Calu3 (cell line): ENCODE data around the gene CMIP. TPM values are rescaled to one million over a fixed set of nuclear protein-coding genes. Genes with fewer than 3 reads are reported as not detected.

Experiments
- BruUV-seq: library from RNA; stranded (reverse); fragments of 400-500 nt; replicated peaks from 2 replicates; lab custom pipeline; 2021; lab: Mats Ljungman, UMichigan
- CTCF ChIA-PET: fragments of 300-600 bp; sonication (Branson Sonifier 250); formaldehyde crosslinking; loops from one replicate; lab custom pipeline; 2022; ENCODE audit warnings: antibody characterized with exemption; lab: Charles Lee
- DNase-seq: peaks from one replicate; pipeline ENCODE4 v3.0.0; 2022
- H3K27ac Mint-ChIP-seq: one replicate; pipeline ENCODE4 v1.8.0; 2022; ENCODE audit warnings: mixed read lengths; ENCODE audit not compliant: unreplicated experiment
- H3K27me3 Mint-ChIP-seq: one replicate; pipeline ENCODE4 v1.8.0; 2022; ENCODE audit warnings: mixed read lengths; ENCODE audit not compliant: unreplicated experiment
- H3K36me3 Mint-ChIP-seq: one replicate; pipeline ENCODE4 v1.8.0; 2022; ENCODE audit warnings: mild to moderate bottlenecking, moderate library complexity, mixed read lengths; ENCODE audit not compliant: insufficient read depth, unreplicated experiment
- H3K4me1 Mint-ChIP-seq: one replicate; pipeline ENCODE4 v1.8.0; 2022; ENCODE audit warnings: mild to moderate bottlenecking, low read depth, mixed read lengths; ENCODE audit not compliant: unreplicated experiment
- H3K4me3 Mint-ChIP-seq: one replicate; pipeline ENCODE4 v1.8.0; 2022; ENCODE audit warnings: mild to moderate bottlenecking, low read depth, moderate library complexity, mixed read lengths; ENCODE audit not compliant: unreplicated experiment
- H3K9me3 Mint-ChIP-seq: one replicate; pipeline ENCODE4 v1.8.0; 2022; ENCODE audit warnings: low read depth, mixed read lengths; ENCODE audit not compliant: unreplicated experiment
- intact Hi-C: fragments of 100-400 bp; cut with micrococcal nuclease; formaldehyde crosslinking; loops from one replicate; pipeline ENCODE4 v1.10.0; 2022; ENCODE audit not compliant: unreplicated experiment
- total RNA-seq: library from RNA; stranded (reverse); gene quantifications from 2 replicates; pipeline ENCODE4 v1.2.3, GENCODE V29; 2022
- TF ChIP-seq, protein P1 (sequence below): fragments of 200-600 bp; IDR thresholded peaks from one replicate; pipeline ENCODE4 v1.8.0; 2022; ENCODE audit warnings: antibody characterized with exemption; ENCODE audit not compliant: unreplicated experiment

CMIP gene
- total RNA-seq, 1 experiment from 2014 or later, result 82.7 TPM

DNA sequence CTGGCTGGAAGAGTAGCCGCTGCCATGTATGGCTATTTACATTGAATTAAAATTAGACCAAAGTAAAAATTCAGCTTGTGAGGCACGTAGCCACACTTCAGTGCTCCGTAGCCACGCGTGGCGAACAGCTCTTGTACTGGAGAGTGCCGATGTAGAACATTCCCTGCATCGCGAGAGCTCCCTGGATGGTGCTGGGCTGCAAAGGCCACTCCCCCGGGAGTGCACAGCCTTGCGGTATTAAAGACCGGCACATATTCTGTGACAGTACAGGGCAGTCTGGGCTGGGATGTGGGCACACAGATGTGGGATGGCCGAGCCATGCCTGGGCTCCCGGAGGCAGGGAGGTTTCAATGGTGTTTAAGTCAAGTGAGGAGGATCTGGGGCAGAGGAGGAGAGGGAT, 102.2 kb downstream of the CMIP start:
- no peak overlapping the region for H3K4me3 Mint-ChIP-seq
- no TSS peak for BruUV-seq
- CTCF ChIA-PET, result no interaction called here
- H3K9me3 Mint-ChIP-seq, result no peaks in the 10 kb centered on the region
- no peaks in the 10 kb centered on the region for H3K27me3 Mint-ChIP-seq
- TF ChIP-seq, protein P1, sequence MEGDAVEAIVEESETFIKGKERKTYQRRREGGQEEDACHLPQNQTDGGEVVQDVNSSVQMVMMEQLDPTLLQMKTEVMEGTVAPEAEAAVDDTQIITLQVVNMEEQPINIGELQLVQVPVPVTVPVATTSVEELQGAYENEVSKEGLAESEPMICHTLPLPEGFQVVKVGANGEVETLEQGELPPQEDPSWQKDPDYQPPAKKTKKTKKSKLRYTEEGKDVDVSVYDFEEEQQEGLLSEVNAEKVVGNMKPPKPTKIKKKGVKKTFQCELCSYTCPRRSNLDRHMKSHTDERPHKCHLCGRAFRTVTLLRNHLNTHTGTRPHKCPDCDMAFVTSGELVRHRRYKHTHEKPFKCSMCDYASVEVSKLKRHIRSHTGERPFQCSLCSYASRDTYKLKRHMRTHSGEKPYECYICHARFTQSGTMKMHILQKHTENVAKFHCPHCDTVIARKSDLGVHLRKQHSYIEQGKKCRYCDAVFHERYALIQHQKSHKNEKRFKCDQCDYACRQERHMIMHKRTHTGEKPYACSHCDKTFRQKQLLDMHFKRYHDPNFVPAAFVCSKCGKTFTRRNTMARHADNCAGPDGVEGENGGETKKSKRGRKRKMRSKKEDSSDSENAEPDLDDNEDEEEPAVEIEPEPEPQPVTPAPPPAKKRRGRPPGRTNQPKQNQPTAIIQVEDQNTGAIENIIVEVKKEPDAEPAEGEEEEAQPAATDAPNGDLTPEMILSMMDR, result no peak
- intact Hi-C loops, result no loop called here
- peak overlapping the region; percentile 11 for H3K27ac Mint-ChIP-seq
- DNase-seq, result no peak
- H3K4me1 Mint-ChIP-seq, result peaks cover 80% of the 10 kb centered on the region
- peaks cover 15% of the 10 kb centered on the region for H3K36me3 Mint-ChIP-seq

DNA sequence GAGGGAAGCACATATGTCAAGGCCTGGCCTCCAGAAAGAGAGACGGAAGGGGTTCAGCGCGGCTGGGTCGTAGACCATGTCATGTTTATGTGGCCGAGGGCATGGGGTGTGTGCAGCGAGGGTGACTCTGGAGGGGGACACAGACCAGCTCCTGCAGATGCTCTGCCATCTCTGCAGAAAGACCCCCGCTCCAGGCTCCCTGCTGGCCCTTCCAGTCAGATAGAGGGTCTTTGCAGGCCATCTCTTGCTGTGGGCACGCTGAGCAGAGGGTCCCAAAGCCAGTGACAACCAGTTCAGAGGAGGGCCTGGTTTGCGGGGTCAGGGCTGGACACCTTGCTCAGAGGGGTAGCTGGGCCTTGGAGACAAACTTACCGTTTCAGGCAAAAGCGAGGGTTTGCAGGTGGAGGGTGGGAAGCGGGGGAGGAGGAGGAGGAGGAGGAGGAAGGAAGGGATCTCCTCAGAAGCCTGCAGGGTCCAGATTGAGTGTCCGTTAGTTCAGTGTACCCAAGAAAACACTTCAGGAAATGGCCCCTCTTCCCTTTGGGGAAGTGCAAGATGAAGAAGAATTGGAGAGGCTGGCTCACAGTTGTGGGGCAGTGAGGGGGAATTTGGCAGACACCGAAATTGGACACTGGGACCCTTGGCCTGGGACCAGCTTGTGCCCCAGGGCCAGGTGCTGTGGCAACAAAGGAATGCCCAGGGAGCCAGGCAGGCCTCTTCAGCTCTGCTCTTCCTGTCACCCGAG, 102.8 kb downstream of the CMIP start:
- TF ChIP-seq, protein P1, result no peak
- no peak for DNase-seq
- Mint-ChIP-seq H3K4me1 (peaks cover 78% of the 10 kb centered on the region), H3K4me3 (no peak overlapping the region), H3K27ac (peak overlapping the region; percentile 11), H3K36me3 (peaks cover 15% of the 10 kb centered on the region), H3K9me3 (no peaks in the 10 kb centered on the region), H3K27me3 (no peaks in the 10 kb centered on the region)
- CTCF ChIA-PET, result no interaction called here
- intact Hi-C loops, result no loop called here
- no TSS peak for BruUV-seq

- intact Hi-C loops, result no loop called here
- Mint-ChIP-seq H3K4me3 (no peak overlapping the region), H3K9me3 (no peaks in the 10 kb centered on the region), H3K4me1 (peaks cover 78% of the 10 kb centered on the region), H3K36me3 (peaks cover 15% of the 10 kb centered on the region), H3K27me3 (no peaks in the 10 kb centered on the region), H3K27ac (no peak overlapping the region)
- TF ChIP-seq, protein P1, result no peak
- CTCF ChIA-PET, result no interaction called here
- DNase-seq, result no peak
- no TSS peak for BruUV-seq
Measured at GRCh38 chr16:81547939-81548216, 103.3 kb downstream of the CMIP start.

DNA sequence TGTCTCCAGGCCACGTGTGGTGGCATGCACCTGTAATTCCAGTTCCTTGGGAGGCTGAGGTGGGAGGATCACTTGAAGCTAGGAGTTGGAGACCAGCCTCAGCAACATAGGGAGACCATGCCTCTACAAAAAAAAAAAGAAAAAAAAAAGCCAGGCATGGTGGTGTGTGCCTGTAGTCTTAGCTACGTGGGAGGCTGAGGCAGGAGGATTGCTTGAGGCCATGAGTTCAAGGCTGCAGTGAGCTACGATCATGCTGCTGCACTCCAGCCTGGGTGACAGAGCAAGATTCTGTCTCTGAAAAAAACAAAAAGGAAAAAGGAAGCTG, 103.9 kb downstream of the CMIP start:
- Mint-ChIP-seq H3K36me3 (peaks cover 21% of the 10 kb centered on the region), H3K4me3 (no peak overlapping the region), H3K9me3 (no peaks in the 10 kb centered on the region), H3K27ac (no peak overlapping the region), H3K4me1 (peaks cover 78% of the 10 kb centered on the region), H3K27me3 (no peaks in the 10 kb centered on the region)
- CTCF ChIA-PET, result interaction anchor here (0.6 to 0.7 kb wide), 2 partner anchors 96 to 194 kb away, joined by 3 read pairs; no protein-coding TSS in a partner anchor
- DNase-seq, result no peak
- intact Hi-C loops, result no loop called here
- TF ChIP-seq, protein P1, result no peak
- BruUV-seq, result no TSS peak
